Activated T-cell treated with anti-CD3 and anti-CD28 coated beads, Interleukin-2, amount 50 U/mL, for 72 hours (primary cell): Measurements from ENCODE around the gene ZNF407. TPM values are rescaled to one million over a fixed set of nuclear protein-coding genes. Genes with fewer than 3 reads are reported as not detected.

Experiments
- ATAC-seq, 2 donors: fragments of 150-1000 bp; cut with Tn5 transposase; replicated peaks in 1 of 2; 2 replicates each; pipeline ENCODE4 v1.10.0; 2021; ENCODE audit warnings: moderate library complexity in 2 of 2, mild to moderate bottlenecking in 1 of 2
- DNase-seq, 2 donors: peaks; one replicate each; pipeline ENCODE4 v3.0.0; 2021 to 2022; ENCODE audit warnings: mixed read lengths in 1 of 2
- H3K27ac Mint-ChIP-seq: one replicate; pipeline ENCODE4 v1.8.0; 2022; ENCODE audit warnings: mild to moderate bottlenecking, moderate library complexity, mixed read lengths
- H3K27me3 Mint-ChIP-seq: one replicate; pipeline ENCODE4 v1.8.0; 2022; ENCODE audit warnings: low read depth, mixed read lengths
- H3K36me3 Mint-ChIP-seq, 2 donors: one replicate each; pipeline ENCODE4 v1.8.0; 2022; ENCODE audit warnings: mixed read lengths in 2 of 2, mild to moderate bottlenecking in 1 of 2; ENCODE audit not compliant: insufficient read depth in 2 of 2
- H3K4me1 Mint-ChIP-seq: one replicate; pipeline ENCODE4 v1.8.0; 2022; ENCODE audit warnings: low read depth, mixed read lengths
- H3K4me3 Mint-ChIP-seq, 2 donors: one replicate each; pipeline ENCODE4 v1.8.0; 2022; ENCODE audit warnings: mild to moderate bottlenecking in 2 of 2, mixed read lengths in 2 of 2, moderate library complexity in 2 of 2
- H3K9me3 Mint-ChIP-seq, 2 donors: one replicate each; pipeline ENCODE4 v1.8.0; 2022; ENCODE audit warnings: mixed read lengths in 2 of 2
- total RNA-seq, 2 donors: library from RNA; stranded (reverse); gene quantifications; one replicate each; pipeline ENCODE4 v1.2.3, GENCODE V29; 2022

The ZNF407 gene
- total RNA-seq, 2 donors from 2014 or later = 11.9 to 13.0 TPM

- peaks cover 0 to 2% of the 10 kb centered on the region in 2 donors for H3K36me3 Mint-ChIP-seq
- DNase-seq = no peak
- peak overlapping the region; percentile 88 for H3K27ac Mint-ChIP-seq
- no peak for ATAC-seq
- H3K27me3 Mint-ChIP-seq = no peaks in the 10 kb centered on the region
- no peak overlapping the region for H3K4me3 Mint-ChIP-seq
- no peaks in the 10 kb centered on the region for H3K4me1 Mint-ChIP-seq
- no peaks in the 10 kb centered on the region for H3K9me3 Mint-ChIP-seq
Measured at GRCh38 chr18:74734013-74734444, 136.4 kb downstream of the ZNF407 start.

GRCh38 chr18:74739926-74740325 lies 142.3 kb downstream of the ZNF407 start:
- H3K9me3 Mint-ChIP-seq = no peaks in the 10 kb centered on the region
- no peak for DNase-seq
- no peak overlapping the region for H3K4me3 Mint-ChIP-seq
- H3K36me3 Mint-ChIP-seq = no peaks in the 10 kb centered on the region
- ATAC-seq = no peak
- H3K27me3 Mint-ChIP-seq = no peaks in the 10 kb centered on the region
- H3K27ac Mint-ChIP-seq = no peak overlapping the region
- no peaks in the 10 kb centered on the region for H3K4me1 Mint-ChIP-seq

GRCh38 chr18:74742573-74743243 lies 145.0 kb downstream of the ZNF407 start:
- H3K4me1 Mint-ChIP-seq = no peaks in the 10 kb centered on the region
- no peaks in the 10 kb centered on the region for H3K9me3 Mint-ChIP-seq
- no peak overlapping the region for H3K4me3 Mint-ChIP-seq
- no peaks in the 10 kb centered on the region for H3K27me3 Mint-ChIP-seq
- no peaks in the 10 kb centered on the region for H3K36me3 Mint-ChIP-seq
- DNase-seq (no peak), ATAC-seq (no peak)
- no peak overlapping the region for H3K27ac Mint-ChIP-seq

GRCh38 chr18:74745633-74746403 lies 148.1 kb downstream of the ZNF407 start:
- H3K36me3 Mint-ChIP-seq = peaks cover 0 to 2% of the 10 kb centered on the region in 2 donors
- H3K4me1 Mint-ChIP-seq = no peaks in the 10 kb centered on the region
- no peaks in the 10 kb centered on the region for H3K9me3 Mint-ChIP-seq
- no peak overlapping the region for H3K27ac Mint-ChIP-seq
- H3K27me3 Mint-ChIP-seq = no peaks in the 10 kb centered on the region
- H3K4me3 Mint-ChIP-seq = no peak overlapping the region
- DNase-seq (no peak), ATAC-seq (no peak)

GRCh38 chr18:74748809-74749208 lies 151.1 kb downstream of the ZNF407 start:
- peaks cover 5 to 12% of the 10 kb centered on the region in 2 donors for H3K36me3 Mint-ChIP-seq
- H3K9me3 Mint-ChIP-seq = peaks cover 0 to 6% of the 10 kb centered on the region in 2 donors
- H3K4me1 Mint-ChIP-seq = no peaks in the 10 kb centered on the region
- no peak overlapping the region for H3K4me3 Mint-ChIP-seq
- no peaks in the 10 kb centered on the region for H3K27me3 Mint-ChIP-seq
- DNase-seq = no peak
- H3K27ac Mint-ChIP-seq = no peak overlapping the region
- ATAC-seq = no peak

DNA sequence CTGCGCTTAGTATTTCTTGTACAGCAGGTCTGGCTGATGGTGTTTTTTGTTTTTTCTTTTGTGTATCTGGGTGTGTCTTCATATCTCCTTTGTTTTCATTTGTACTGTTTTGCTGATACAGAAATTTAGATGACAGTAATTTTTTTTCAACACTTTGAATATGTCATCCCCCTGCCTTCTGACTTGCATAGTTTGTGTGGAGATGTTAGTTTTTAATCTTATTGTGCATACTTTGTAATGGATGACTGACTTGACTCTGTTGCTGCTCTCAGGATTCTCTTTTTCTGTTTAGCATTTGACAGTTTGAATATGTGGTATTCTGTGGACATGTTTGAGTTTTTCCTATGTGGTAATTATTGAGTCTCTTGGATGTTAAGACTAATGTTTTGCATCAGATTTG lies 161.3 kb downstream of the ZNF407 start:
- H3K4me1 Mint-ChIP-seq = no peaks in the 10 kb centered on the region
- H3K27me3 Mint-ChIP-seq = no peaks in the 10 kb centered on the region
- no peak for DNase-seq
- ATAC-seq = no peak
- no peak overlapping the region for H3K4me3 Mint-ChIP-seq
- H3K36me3 Mint-ChIP-seq = peaks cover 10 to 11% of the 10 kb centered on the region in 2 donors
- no peak overlapping the region for H3K27ac Mint-ChIP-seq
- H3K9me3 Mint-ChIP-seq = peaks cover 3 to 4% of the 10 kb centered on the region in 2 donors

DNA sequence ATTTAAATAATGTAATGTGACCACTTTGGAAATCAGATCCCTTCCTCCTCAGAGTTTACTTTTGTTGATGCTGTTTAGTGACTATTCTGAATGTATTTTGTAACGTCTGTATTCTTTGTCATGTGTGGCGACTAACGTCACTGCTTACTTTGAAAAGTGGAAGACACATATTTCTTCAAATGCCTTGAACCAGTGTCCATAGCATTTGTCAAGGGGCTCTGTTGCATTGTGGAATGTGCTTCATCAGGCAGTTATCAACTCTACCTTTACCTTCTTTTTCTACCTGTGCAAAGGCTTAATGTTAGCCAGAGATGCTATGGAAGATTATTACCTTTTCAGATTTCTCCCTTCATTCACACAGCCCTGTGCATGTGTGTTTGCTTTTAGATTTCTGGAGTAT lies 162.4 kb downstream of the ZNF407 start:
- Mint-ChIP-seq H3K27ac (no peak overlapping the region), H3K36me3 (peaks cover 11 to 13% of the 10 kb centered on the region in 2 donors), H3K9me3 (peaks cover 0 to 4% of the 10 kb centered on the region in 2 donors), H3K4me3 (no peak overlapping the region), H3K4me1 (no peaks in the 10 kb centered on the region), H3K27me3 (no peaks in the 10 kb centered on the region)
- ATAC-seq (no peak), DNase-seq (no peak)

- Mint-ChIP-seq H3K36me3 (peaks cover 8 to 13% of the 10 kb centered on the region in 2 donors), H3K27ac (no peak overlapping the region), H3K9me3 (peaks cover 0 to 4% of the 10 kb centered on the region in 2 donors), H3K4me3 (no peak overlapping the region), H3K4me1 (no peaks in the 10 kb centered on the region), H3K27me3 (no peaks in the 10 kb centered on the region)
- no peak for ATAC-seq
- DNase-seq = no peak
Measured at GRCh38 chr18:74760436-74760835, 162.8 kb downstream of the ZNF407 start.

- Mint-ChIP-seq H3K27ac (no peak overlapping the region), H3K4me3 (no peak overlapping the region), H3K9me3 (no peaks in the 10 kb centered on the region), H3K27me3 (no peaks in the 10 kb centered on the region), H3K36me3 (peaks cover 0 to 5% of the 10 kb centered on the region in 2 donors), H3K4me1 (no peaks in the 10 kb centered on the region)
- ATAC-seq (no peak), DNase-seq (no peak)
Measured at GRCh38 chr18:74766251-74766650, 168.6 kb downstream of the ZNF407 start.

GRCh38 chr18:74768096-74768495 lies 170.4 kb downstream of the ZNF407 start:
- H3K4me3 Mint-ChIP-seq = no peak overlapping the region
- no peak overlapping the region for H3K27ac Mint-ChIP-seq
- no peaks in the 10 kb centered on the region for H3K9me3 Mint-ChIP-seq
- H3K36me3 Mint-ChIP-seq = peaks cover 0 to 5% of the 10 kb centered on the region in 2 donors
- H3K27me3 Mint-ChIP-seq = no peaks in the 10 kb centered on the region
- ATAC-seq (no peak), DNase-seq (no peak)
- H3K4me1 Mint-ChIP-seq = no peaks in the 10 kb centered on the region

DNA sequence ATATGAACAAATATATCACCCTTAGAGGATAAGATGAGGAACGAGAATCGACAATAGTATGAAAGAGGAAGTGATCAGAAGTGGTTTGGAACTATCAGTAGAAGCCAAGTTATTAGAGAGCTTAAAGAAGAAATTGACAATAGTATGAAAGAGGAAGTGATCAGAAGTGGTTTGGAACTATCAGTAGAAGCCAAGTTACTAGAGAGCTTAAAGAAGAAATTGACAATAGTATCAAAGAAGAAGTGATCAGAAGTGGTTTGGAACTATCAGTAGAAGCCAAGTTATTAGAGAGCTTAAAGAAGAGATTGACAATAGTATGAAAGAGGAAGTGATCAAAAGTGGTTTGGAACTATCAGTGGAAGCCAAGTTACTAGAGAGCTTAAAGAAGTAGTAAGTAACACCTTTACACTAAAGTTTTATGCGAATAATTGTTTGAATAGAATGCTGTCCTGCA lies 175.5 kb downstream of the ZNF407 start:
- Mint-ChIP-seq H3K27me3 (no peaks in the 10 kb centered on the region), H3K4me3 (no peak overlapping the region), H3K36me3 (no peaks in the 10 kb centered on the region), H3K27ac (no peak overlapping the region), H3K4me1 (no peaks in the 10 kb centered on the region), H3K9me3 (no peaks in the 10 kb centered on the region)
- DNase-seq (no peak), ATAC-seq (no peak)

DNA sequence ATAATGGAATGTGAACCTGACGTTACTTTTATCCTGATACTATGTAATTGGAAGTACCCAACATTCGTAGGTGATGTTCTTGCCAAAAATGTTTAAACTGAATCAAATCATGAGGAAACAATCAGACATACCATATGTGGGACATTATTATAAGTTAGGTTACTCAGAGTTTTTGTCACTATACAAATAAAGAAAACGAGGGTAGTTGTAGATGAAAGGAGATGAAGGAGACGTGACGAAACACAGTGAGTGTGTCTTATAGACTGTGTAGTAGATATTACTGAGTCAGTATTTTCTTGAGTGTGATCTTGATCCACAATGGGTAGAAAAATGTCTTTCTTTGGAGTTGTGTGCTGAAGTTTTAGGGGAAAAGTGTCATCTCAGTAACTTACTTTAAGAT lies 176.8 kb downstream of the ZNF407 start:
- Mint-ChIP-seq H3K27ac (no peak overlapping the region), H3K9me3 (no peaks in the 10 kb centered on the region), H3K27me3 (no peaks in the 10 kb centered on the region), H3K4me1 (no peaks in the 10 kb centered on the region), H3K4me3 (no peak overlapping the region), H3K36me3 (no peaks in the 10 kb centered on the region)
- ATAC-seq (no peak), DNase-seq (no peak)

DNA sequence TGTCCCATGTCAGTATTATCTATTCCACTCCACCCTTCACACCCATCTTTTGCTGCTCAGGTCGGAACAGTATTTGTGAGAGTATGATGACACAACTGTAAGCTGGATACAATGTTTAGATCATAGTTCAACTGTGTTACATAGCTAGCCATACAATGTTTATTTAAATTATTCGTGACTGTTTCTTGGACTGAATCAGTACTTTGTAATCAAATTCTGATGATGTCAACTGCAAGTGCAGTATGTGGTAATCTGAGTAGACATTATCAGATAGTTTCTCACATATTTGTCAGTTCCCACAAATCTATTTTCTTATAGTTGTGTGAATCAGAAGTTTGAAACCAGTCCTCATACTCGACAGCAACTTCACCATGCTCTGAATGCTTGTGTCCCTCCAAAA lies 177.6 kb downstream of the ZNF407 start:
- ATAC-seq = no peak
- no peaks in the 10 kb centered on the region for H3K4me1 Mint-ChIP-seq
- no peak overlapping the region for H3K27ac Mint-ChIP-seq
- no peaks in the 10 kb centered on the region for H3K9me3 Mint-ChIP-seq
- no peaks in the 10 kb centered on the region for H3K36me3 Mint-ChIP-seq
- no peak for DNase-seq
- no peak overlapping the region for H3K4me3 Mint-ChIP-seq
- H3K27me3 Mint-ChIP-seq = no peaks in the 10 kb centered on the region
